A549 (cell line): Measurements from ENCODE around the gene PLEKHS1. TPM values are rescaled to one million over a fixed set of nuclear protein-coding genes. Genes with fewer than 3 reads are reported as not detected.

Source experiments
- ATAC-seq, 2 experiments: fragments of 200-7000 bp in 1 of 2; fragments of >200 bp in 1 of 2; cut with Nextera tagmentation in 1 of 2; cut with Tn5 transposase in 1 of 2; 3 replicates each; pipeline versions ENCODE4 v1.8.0 to v1.9.1; 2018 to 2020; ENCODE audit warnings: mild to moderate bottlenecking in 1 of 2, moderate library complexity in 1 of 2
- CTCF ChIA-PET: fragments of 300-600 bp; sonication (Branson Sonifier 250); formaldehyde crosslinking; extraction: SDS; loops from one replicate; lab custom pipeline; 2021; ENCODE audit warnings: antibody characterized with exemption, inconsistent platforms; lab: Yijun Ruan, JAX
- POLR2A ChIA-PET: fragments of 350-600 bp; formaldehyde crosslinking; extraction: SDS; loops from one replicate; lab custom pipeline; 2021; ENCODE audit warnings: antibody characterized with exemption, inconsistent platforms; lab: Yijun Ruan, JAX
- DNase-seq, 2 experiments: peaks; one replicate each; pipeline versions ENCODE4 v3.0.0 to v3.0.0-alpha.2; 2011 to 2016; ENCODE audit warnings: low read depth in 1 of 2, low spot score in 1 of 2
- FAIRE-seq: peaks from 2 replicates; lab custom pipeline; 2011; peaks lifted over from hg19 to GRCh38; lab: Jason Lieb, UNC
- H3K27ac ChIP-seq, 2 experiments: fragments of >200 bp; sonication (Bioruptor Twin); formaldehyde crosslinking; 3 replicates each; pipeline ENCODE4 v1.5.1; 2016 to 2017
- H3K4me1 ChIP-seq: fragments of >200 bp; sonication (Bioruptor Twin); formaldehyde crosslinking; 3 replicates; pipeline ENCODE4 v1.6.1; 2016
- H3K4me2 ChIP-seq: fragments of >200 bp; sonication (Bioruptor Twin); formaldehyde crosslinking; 3 replicates; pipeline ENCODE4 v1.6.1; 2016
- H3K4me3 ChIP-seq: fragments of >200 bp; sonication (Bioruptor Twin); formaldehyde crosslinking; 3 replicates; pipeline ENCODE4 v1.5.1; 2016
- H3K9me3 ChIP-seq: fragments of >200 bp; sonication (Bioruptor Twin); formaldehyde crosslinking; 3 replicates; pipeline ENCODE4 v1.6.1; 2016
- BHLHE40 ChIP-seq: IDR thresholded peaks from 2 replicates; pipeline ENCODE4 v1.6.1; 2012; ENCODE audit warnings: low read depth, low read length, inconsistent platforms
- CBX8 ChIP-seq: fragments of 200-600 bp; sonication (generic); IDR thresholded peaks from 2 replicates; pipeline ENCODE4 v1.6.1; 2016
- CTCF ChIP-seq: fragments of >200 bp; sonication (Bioruptor Twin); formaldehyde crosslinking; IDR thresholded peaks from 3 replicates; pipeline ENCODE4 v1.5.1; 2016
- EHF ChIP-seq: fragments of 250-450 bp; sonication (Bioruptor Pico); IDR thresholded peaks from 2 replicates; pipeline ENCODE4 v1.5.0; 2020; ENCODE audit warnings: mild to moderate bottlenecking
- EHMT2 ChIP-seq: fragments of 200-600 bp; sonication (generic); IDR thresholded peaks from 2 replicates; pipeline ENCODE4 v1.6.1; 2016; ENCODE audit warnings: antibody characterized with exemption, low read depth, mild to moderate bottlenecking, moderate library complexity
- ESRRA ChIP-seq: fragments of 150-350 bp; IDR thresholded peaks from 2 replicates; pipeline ENCODE4 v1.6.1; 2014; ENCODE audit warnings: mild to moderate bottlenecking, low read length, borderline replicate concordance
- GATA3 ChIP-seq: IDR thresholded peaks from 2 replicates; pipeline ENCODE4 v1.6.1; 2012; ENCODE audit warnings: borderline replicate concordance
- HDAC2 ChIP-seq: fragments of 200-600 bp; sonication (generic); IDR thresholded peaks from 2 replicates; pipeline ENCODE4 v1.6.1; 2016
- HEYL ChIP-seq: fragments of 250-450 bp; sonication (Bioruptor Pico); IDR thresholded peaks from 2 replicates; pipeline ENCODE4 v1.8.0; 2021; ENCODE audit warnings: mild to moderate bottlenecking, moderate library complexity
- HOXB13 ChIP-seq: fragments of 250-450 bp; sonication (Bioruptor Pico); IDR thresholded peaks from 2 replicates; pipeline ENCODE4 v1.5.0; 2020; ENCODE audit warnings: low read depth, mild to moderate bottlenecking, moderate library complexity
- MYC ChIP-seq: IDR thresholded peaks from 2 replicates; pipeline ENCODE4 v1.6.1; 2012; ENCODE audit warnings: mild to moderate bottlenecking, inconsistent platforms, low read length, improper control_type of control experiment, borderline replicate concordance
- NPAS2 ChIP-seq: fragments of 250-450 bp; sonication (Bioruptor Pico); IDR thresholded peaks from 2 replicates; pipeline ENCODE4 v1.8.0; 2022; ENCODE audit warnings: mild to moderate bottlenecking, moderate library complexity, borderline replicate concordance
- PHF8 ChIP-seq: fragments of 200-600 bp; sonication (generic); IDR thresholded peaks from 2 replicates; pipeline ENCODE4 v1.6.1; 2016; ENCODE audit warnings: low read depth, mild to moderate bottlenecking, antibody characterized with exemption, moderate library complexity, borderline replicate concordance
- POLR2A ChIP-seq: IDR thresholded peaks from 2 replicates; pipeline ENCODE4 v1.6.1; 2012; ENCODE audit warnings: mild to moderate bottlenecking, low read length
- SMC3 ChIP-seq: fragments of >200 bp; sonication (Bioruptor Twin); formaldehyde crosslinking; IDR thresholded peaks from 3 replicates; pipeline ENCODE4 v1.6.1; 2018; ENCODE audit warnings: inconsistent platforms
- ZC3H11A ChIP-seq: fragments of 450-650 bp; IDR thresholded peaks from 2 replicates; pipeline ENCODE4 v1.6.1; 2014; ENCODE audit warnings: antibody characterized with exemption, mild to moderate bottlenecking
- ZFP36 ChIP-seq: fragments of 450-650 bp; IDR thresholded peaks from 2 replicates; pipeline ENCODE4 v1.6.1; 2014; ENCODE audit warnings: borderline replicate concordance; ENCODE audit not compliant: partially characterized antibody
- ZSCAN20 ChIP-seq: fragments of 250-450 bp; sonication (Bioruptor Pico); IDR thresholded peaks from 2 replicates; pipeline ENCODE4 v1.8.0; 2022; ENCODE audit warnings: mild to moderate bottlenecking, moderate library complexity
- WGBS: methylation state at CpG from one replicate; pipeline ENCODE4 v1.1.6; 2017; ENCODE audit errors: missing lambda C conversion rate; 5-methylcytosine and 5-hydroxymethylcytosine counted together
- polyA plus RNA-seq, 4 experiments: library from polyadenylated mRNA; depleted of rRNA in 3 of 4; stranded (reverse); fragments of >200 nt; fragmentation: RNase III in 1 of 4; extraction: RNeasy Plus Mini Kit Qiagen cat#74134 plus additional on column Dnase treatment in 1 of 4; gene quantifications; 2 replicates in 3 of 4; 3 replicates in 1 of 4; pipeline ENCODE4 v1.2.3, GENCODE V29; 2011 to 2017
- TF ChIP-seq, protein P1 (sequence below): IDR thresholded peaks from 2 replicates; pipeline ENCODE4 v1.6.1; 2012

PLEKHS1 gene
- polyA plus RNA-seq, 2 of the 4 experiments (the other 2 are of a cell fraction) = 0.03 to 0.05 TPM

- TF ChIP-seq ESRRA (no peak), ZSCAN20 (CRISPR knock-in tag) (no peak)
Observed at GRCh38 chr10:113711142-113711541, 40.3 kb upstream of the PLEKHS1 start (continued).

GRCh38 chr10:113712024-113712423 lies 39.5 kb upstream of the PLEKHS1 start:
- POLR2A ChIA-PET = no interaction called here
- H3K4me2 ChIP-seq = no peak overlapping the region
- WGBS = 84% methylated on average over 3 of the region's 3 CpGs

GRCh38 chr10:113712755-113713639 lies 38.5 kb upstream of the PLEKHS1 start:
- CTCF ChIA-PET = interaction anchor here (0.8 to 3.3 kb wide), 3 partner anchors 8 to 22 kb away, joined by 3 to 13 read pairs (median 5); no protein-coding TSS in a partner anchor
- WGBS = 78% methylated on average over 8 of the region's 8 CpGs
- DNase-seq = no peak
- peak; percentile 63 for FAIRE-seq
- H3K4me3 ChIP-seq = no peak overlapping the region
- no peaks in the 10 kb centered on the region for H3K9me3 ChIP-seq
- POLR2A ChIA-PET = no interaction called here
- ATAC-seq = no peak
- peaks cover 15% of the 10 kb centered on the region for H3K4me1 ChIP-seq
- no peak for TF ChIP-seq POLR2A
- TF ChIP-seq, protein P1, sequence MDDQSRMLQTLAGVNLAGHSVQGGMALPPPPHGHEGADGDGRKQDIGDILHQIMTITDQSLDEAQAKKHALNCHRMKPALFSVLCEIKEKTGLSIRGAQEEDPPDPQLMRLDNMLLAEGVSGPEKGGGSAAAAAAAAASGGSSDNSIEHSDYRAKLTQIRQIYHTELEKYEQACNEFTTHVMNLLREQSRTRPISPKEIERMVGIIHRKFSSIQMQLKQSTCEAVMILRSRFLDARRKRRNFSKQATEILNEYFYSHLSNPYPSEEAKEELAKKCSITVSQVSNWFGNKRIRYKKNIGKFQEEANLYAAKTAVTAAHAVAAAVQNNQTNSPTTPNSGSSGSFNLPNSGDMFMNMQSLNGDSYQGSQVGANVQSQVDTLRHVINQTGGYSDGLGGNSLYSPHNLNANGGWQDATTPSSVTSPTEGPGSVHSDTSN = no peak
- no peak for TF ChIP-seq MYC
- no peak for TF ChIP-seq SMC3
- no peak for TF ChIP-seq ZC3H11A
- TF ChIP-seq ZFP36 = peak; percentile 42
- no peak overlapping the region for H3K27ac ChIP-seq
- H3K4me2 ChIP-seq = no peak overlapping the region

More at GRCh38 chr10:113712024-113712423, 39.5 kb upstream of the PLEKHS1 start:
- FAIRE-seq = no peak
- CTCF ChIA-PET = interaction anchor here (0.8 to 2.0 kb wide), 2 partner anchors 21 to 33 kb away, joined by 4 to 5 read pairs; partner anchors contain the start of gene CASP7
- TF ChIP-seq EHF (CRISPR knock-in tag) (no peak), BHLHE40 (no peak), HEYL (CRISPR knock-in tag) (no peak), HOXB13 (CRISPR knock-in tag) (no peak), CTCF (no peak), PHF8 (no peak), EHMT2 (no peak), GATA3 (no peak)
- TF ChIP-seq, all 56 proteins: peak for 0
- H3K9me3 ChIP-seq = no peaks in the 10 kb centered on the region
- no peak for DNase-seq
- peaks cover 15% of the 10 kb centered on the region for H3K4me1 ChIP-seq
- no peak overlapping the region for H3K4me3 ChIP-seq
- no peak for ATAC-seq
- no peak overlapping the region for H3K27ac ChIP-seq

GRCh38 chr10:113713640-113713982 lies 37.9 kb upstream of the PLEKHS1 start:
- ATAC-seq (no peak), FAIRE-seq (no peak), DNase-seq (no peak)
- no peak overlapping the region for H3K4me3 ChIP-seq
- no peak overlapping the region for H3K4me2 ChIP-seq
- no peak for TF ChIP-seq CBX8
- TF ChIP-seq NPAS2 = no peak
- no peak for TF ChIP-seq GATA3
- no peak for TF ChIP-seq HDAC2
- CTCF ChIA-PET = interaction anchor here (2.0 to 3.3 kb wide), 2 partner anchors 8 to 19 kb away, joined by 5 to 13 read pairs; no protein-coding TSS in a partner anchor
- no peaks in the 10 kb centered on the region for H3K9me3 ChIP-seq
- H3K27ac ChIP-seq = no peak overlapping the region
- WGBS = 75% methylated on average over 2 of the region's 2 CpGs
- H3K4me1 ChIP-seq = peaks cover 14% of the 10 kb centered on the region
- POLR2A ChIA-PET = no interaction called here
